ENCODE measurements around the gene CPXM1.

GRCh38 chr20:2800521-2801285, at the start of gene CPXM1:
- TF ChIP-seq CTCF (conservative IDR thresholded peaks at IDR 0.05; ENCODE audit: low read depth, low read length) (no peak), EZH2 (IDR thresholded peaks at IDR 0.05; ENCODE audit: low read length, unreplicated experiment) (no peak)
